Activated T-cell treated with anti-CD3 and anti-CD28 coated beads for 48 hours (primary cell): Measurements from ENCODE around the gene LOC101059915.
"Not testable (repeated sequence)": the region's sequence is repeated elsewhere in the genome, so short reads cannot be mapped to it uniquely, and the experiment has no call there.

Source experiments
- DNase-seq: peaks from one replicate; pipeline ENCODE4 v3.0.0-alpha.2; 2020; ENCODE audit warnings: low read depth

LOC101059915 gene

DNA sequence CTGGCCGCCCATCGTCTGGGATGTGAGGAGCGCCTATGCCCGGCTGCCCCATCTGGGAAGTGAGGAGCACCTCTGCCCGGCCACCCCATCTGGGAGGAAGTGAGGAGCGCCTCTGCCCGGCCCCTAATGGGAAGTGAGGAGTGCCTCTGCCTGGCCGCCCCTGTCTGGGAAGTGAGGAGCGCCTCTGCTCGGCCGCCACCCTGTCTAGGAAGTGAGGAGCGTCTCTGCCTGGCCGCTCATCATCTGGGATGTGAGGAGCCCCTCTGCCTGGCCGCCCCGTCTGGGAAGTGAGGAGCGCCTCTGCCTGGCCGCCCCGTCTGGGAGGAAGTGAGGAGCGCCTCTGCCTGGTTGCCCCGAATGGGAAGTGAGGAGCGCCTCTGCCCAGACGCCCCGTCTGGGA is 8.3 kb downstream of the LOC101059915 start:
- not testable (repeated sequence) for DNase-seq

DNA sequence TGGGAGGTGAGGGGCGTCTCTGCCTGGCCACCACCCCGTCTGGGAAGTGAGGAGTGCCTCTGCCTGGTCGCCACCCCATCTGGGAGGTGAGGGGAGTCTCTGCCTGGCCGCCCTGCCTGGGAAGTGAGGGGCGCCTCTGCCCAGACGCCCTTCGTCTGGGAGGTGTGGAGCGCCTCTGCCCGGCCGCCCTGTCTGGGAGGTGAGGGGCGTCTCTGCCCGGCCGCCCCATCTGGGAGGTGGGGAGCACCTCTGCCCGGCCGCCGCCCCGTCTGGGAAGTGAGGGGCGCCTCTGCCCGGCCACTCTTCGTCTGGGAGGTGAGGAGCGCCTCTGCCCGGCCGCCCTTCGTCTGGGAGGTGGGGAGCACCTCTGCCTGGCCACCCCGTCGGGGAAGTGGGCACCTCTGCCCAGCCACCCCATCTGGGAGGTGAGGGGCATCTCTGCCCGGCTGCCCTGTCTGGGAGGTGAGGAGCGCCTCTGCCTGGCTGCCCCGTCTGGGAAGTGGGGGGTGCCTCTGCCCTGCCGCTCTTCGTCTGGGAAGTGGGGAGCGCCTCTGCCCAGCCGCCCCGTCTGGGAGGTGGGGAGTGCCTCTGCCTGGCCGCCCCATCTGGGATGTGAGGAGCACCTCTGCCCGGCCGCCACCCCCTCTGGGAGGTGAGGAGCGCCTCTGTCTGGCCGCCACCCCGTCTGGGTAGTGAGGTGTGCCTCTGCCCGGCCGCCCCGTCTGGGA is 8.9 kb downstream of the LOC101059915 start:
- not testable (repeated sequence) for DNase-seq

DNA sequence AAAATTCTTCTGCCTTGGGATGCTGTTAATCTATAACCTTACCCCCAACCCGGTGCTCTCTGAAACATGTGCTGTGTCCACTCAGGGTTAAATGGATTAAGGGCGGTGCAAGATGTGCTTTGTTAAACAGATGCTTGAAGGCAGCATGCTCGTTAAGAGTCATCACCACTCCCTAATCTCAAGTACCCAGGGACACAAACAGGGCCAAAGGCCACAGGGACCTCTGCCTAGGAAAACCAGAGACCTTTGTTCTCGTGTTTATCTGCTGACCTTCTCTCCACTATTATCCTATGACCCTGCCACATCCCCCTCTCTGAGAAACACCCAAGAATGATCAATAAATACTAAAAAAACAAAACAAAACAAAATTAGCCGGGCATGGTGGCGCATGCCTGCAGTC is 9.8 kb downstream of the LOC101059915 start:
- DNase-seq, result not testable (repeated sequence)

DNA sequence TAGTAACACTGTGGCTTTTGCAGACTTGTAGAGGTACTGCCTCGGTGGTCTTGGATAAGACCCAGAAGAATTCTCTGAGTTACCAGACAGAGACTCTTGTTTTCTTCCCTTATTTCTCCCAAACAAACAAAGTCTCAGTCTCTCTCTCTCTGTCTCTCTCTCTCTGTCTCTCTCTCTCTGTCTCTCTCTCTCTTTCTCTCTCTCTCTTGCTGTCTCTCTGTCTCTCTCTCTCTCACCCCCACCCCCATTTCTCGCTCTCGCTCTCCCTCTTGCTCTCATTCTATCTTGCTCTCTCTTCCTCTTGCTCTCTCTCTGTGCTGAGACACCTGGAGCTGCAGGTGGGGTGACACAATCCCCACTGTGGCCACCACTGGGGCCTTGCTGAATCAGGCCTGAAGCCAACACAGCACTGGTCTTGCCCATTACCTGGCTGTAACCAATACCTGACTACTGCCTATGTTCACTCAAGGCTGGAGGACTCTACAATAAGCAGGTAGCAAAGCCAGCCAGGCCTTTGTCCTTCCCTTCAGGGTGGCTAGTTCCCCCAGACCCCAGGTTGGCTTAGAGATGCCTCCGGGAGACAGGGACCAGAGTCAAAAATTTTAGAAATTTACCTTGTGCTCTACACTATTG is 12.3 kb downstream of the LOC101059915 start:
- no peak for DNase-seq

DNA sequence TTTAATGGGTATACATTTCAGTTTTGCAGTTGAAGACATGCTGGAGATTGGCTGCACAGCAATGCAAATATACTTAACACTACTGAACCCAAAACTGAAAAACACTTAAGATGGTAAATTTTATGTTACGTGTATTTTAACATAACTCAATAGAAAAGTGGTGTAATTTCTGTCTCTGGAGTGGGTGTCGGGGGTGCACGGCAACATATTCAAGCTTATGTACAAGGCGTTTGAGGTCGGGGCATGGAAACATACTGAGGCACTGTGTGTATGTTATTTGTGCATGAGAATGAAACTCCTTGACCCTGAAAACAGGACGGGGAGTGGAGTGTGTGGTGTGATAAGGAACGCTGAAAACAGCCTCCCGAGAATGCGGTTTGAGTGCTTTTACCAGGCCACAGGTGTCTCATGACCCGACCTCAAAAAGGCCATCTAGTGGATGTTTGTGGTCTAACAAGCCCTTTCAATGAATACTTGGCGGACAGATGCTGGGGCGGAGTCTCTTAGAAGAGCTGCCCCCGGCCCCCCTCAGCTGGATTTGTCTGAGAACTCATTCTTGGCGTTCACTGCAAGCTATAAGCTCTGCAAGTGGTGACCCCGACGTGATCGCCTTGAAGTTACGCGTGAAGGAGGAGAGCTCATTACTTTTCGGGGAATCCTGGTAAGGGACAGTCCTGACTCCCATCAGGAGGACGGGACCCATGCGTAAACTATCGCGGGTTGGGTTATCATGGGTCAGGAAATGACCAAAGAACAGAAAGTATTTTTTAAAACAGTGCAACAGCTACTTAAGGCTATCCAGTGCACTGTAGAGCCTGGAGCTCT is 29.5 kb downstream of the LOC101059915 start:
- DNase-seq, result not testable (repeated sequence)

DNA sequence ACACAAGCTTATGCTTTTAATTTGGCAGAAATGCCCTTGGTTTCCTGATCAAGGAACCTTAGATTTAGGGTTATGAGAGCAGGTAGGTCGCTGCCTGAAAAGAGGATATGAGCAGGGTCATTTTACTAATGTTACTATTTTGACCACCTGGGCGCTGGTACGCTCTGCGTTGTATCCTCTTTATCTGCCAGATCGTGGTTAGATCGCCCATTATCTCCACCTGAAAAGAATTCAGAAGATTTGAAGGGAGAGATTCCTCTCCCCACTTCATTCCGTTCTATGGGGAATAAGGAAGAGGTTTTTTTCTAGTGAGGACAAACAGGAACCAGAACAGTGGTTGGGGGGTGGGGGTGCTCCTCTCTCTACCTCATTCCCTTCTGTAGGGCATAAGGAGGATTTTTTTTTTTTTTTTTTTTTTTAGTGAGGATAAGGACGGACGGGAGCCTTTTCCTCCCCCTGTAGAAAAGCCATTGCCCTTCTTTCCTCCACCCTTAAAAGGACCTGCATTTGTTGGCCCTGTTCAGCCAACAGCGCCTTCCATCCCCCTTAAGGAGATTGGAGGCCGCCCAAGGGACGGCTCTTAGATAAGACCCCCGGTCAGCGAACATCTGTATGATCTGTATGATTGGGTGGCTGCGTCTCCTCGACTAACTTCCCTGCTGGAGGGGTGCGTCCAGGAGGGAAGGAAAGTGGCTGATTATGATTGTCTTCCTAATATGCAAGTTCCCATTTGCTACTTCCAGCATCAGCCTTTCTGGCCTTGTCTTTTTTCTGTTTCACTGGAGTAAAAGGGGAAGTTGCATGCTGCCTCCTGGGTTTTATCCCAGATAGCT is 30.3 kb downstream of the LOC101059915 start:
- DNase-seq, result not testable (repeated sequence)

DNA sequence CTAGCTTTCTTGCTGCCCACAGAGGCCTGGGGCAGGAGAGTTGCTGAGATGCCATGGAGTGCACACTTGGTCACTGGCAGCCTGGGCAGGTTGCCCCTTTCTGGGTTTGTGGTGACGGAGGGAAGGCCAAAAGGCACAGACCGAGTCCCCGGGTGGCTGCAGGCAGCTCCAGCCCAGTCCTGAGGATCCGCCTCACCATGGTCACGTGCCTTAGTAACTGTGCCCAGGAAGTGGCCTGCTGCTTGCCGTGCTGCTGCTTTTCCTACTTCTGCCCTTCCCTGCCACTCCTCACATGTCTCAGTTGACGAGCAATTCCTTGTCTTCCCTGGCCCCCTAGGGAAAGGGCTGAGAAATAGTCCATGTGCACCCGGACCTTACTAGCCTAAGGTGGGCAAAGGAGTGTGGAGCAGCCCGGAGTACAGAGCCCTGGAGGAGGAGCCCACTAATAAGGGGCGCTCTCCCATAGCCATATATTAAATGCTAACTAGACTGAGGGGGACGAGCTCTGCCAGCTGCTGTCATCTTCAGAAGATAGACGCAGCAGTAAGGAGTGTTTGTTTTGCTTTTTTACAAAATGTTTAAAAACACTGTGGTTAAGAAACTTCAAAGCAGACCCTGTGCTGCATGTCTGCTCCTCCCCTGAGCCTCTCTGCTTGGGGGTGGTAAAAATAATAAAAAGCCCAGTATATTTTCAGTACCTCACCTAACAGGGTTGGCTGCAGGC is 31.1 kb downstream of the LOC101059915 start:
- not testable (repeated sequence) for DNase-seq

DNA sequence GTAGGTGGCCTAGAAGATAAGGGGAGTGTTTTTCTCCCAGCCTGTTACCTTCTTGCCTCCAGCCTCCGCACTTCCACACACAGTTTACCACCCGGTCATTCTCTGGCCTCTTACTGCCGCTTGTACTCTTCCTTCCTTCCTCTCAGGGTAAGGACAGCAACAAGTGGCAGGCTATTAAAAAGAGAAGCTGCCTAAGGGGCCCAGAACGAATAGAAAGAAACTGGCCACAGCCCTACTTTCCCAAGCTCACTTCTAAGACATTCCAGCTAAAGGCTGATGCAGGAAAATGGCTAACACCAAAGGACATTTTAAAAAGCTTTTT is 31.6 kb downstream of the LOC101059915 start:
- DNase-seq, result not testable (repeated sequence)

DNA sequence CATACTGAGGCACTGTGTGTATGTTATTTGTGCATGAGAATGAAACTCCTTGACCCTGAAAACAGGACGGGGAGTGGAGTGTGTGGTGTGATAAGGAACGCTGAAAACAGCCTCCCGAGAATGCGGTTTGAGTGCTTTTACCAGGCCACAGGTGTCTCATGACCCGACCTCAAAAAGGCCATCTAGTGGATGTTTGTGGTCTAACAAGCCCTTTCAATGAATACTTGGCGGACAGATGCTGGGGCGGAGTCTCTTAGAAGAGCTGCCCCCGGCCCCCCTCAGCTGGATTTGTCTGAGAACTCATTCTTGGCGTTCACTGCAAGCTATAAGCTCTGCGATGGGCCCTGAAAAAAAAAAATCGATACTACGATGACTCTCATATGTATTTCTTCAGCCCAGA is 35.5 kb downstream of the LOC101059915 start:
- not testable (repeated sequence) for DNase-seq

DNA sequence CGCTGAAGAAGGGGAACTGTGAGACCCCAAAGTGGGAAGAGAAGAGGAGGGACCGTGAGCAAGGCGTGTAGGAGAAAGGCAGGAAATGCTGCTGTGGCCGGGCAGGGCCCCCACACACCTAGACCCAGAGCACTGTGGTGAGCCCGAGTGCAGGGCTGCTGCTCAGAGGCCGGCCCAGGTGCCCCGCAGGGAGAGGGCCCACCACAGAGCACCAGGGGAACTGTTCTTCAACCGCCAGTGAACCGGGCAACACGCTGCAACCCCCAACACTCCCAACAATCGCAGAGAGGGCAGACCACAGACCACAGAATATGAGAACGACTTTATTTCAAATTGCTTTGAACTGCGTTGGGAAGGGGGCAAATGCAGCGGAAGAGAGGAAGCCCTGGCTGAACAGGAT is 46.7 kb downstream of the LOC101059915 start:
- DNase-seq, result not testable (repeated sequence)

DNA sequence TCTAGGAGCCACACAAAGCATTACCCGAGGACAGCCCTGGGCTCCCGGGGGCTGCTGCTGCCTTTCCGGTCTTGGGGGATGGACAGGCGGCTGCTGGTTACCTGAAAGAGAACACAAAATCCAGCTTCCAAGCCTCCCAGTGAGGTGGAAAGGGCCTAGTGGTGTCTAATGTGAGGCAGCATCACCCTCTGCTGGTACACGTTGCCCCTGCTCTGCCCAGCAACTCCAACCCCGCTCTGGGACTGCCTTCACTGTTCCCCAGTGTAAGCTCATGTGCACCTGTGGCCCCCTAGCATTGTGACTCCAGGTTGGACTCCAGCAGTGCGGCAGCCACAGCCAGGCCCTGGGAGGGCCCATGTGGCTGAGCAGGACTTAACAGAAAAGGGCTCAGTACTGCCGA is 48.2 kb downstream of the LOC101059915 start:
- DNase-seq, result not testable (repeated sequence)

DNA sequence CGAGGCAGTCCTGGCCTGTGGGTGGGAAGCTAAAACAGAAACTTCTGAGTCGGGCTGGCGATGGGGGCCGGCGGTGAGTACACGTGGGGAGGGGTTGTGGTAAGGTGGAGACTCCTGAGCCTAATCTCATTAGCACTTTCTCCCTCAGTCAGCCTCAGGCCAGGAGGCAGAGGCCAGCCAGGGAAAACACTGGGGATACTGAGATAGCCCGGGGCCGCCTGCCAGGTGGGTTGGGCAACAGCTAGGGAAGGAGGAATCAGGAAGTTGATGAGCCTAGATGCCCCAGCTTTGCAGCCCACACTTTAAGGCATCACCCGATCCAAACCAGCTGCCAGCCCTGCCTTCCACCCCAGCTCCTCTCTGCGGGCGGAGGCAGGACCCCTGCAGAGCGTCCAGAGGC is 49.0 kb downstream of the LOC101059915 start:
- not testable (repeated sequence) for DNase-seq

DNA sequence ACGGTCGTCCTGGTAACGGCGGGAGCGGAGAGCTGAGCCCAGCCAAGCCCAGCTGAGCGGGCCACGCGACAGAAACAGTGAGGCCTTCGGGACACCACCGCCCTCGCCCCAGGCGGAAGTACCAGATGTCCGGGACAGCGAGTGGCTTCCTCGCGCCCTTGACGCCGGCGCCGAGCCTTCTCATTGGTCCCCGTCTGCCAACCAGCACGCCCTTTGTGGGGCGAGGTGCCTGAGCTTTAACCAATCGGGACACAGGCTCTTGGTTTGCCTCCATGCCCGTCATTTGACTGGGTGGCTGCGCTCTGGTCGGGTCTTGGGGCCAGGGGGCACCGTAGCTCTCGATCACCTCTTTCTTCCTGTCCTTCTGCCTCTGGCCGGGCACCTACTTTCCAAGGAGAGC is 50.8 kb downstream of the LOC101059915 start, which contains the start of gene CXorf49:
TSS of gene CXorf49 (minus strand) at position 101 of the 400 bp plus-strand sequence. CDS start 134 bp downstream, outside the sequence.
- DNase-seq, result not testable (repeated sequence)

DNA sequence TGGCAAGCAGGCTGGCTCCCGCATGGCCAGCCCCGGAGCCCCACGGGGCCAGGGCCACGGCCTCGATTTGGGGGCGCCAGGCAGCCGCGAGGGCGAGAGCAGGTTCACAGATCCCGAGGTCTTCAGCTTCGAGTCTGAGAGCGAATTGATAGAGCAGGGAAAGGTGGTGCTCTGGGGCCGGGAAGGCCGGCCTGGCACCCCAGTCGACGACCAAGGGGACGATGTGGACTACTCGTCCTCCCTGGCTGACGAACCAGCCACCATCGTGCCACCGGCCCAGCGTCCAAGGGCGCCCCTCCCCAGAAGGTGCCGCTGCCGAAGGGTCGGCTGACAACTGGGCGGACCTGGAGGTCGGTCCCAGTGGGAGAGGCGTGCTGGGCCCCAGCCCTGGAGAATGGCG is 51.8 kb downstream of the LOC101059915 start:
- DNase-seq, result not testable (repeated sequence)

DNA sequence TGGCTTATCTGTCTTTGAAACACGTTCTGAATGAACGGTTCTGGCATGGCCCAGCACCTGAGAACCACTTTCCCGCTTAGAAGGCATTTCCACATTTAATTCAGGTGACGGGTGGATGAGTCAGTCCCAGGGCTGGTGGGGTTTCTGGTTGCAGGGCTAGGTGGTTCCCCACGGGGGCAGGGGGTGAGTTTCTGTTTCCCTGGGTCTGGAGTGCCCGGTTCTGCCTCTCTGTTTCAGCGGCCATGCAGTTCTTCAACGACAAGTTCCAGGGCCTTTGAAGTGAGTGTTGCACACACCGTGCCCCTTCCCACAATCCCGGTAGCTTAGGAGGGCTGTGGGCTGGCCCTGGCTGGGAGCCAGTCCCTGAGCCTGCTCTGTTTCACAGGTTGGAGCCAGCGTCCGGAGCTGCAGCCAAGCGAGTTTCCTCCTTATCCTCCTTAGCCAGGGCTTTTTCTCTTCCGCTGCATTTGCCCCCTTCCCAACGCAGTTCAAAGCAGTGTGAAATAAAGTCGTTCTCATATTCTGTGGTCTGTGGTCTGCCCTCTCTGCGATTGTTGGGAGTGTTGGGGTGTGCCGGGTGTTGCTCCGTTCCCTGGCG is 53.0 kb downstream of the LOC101059915 start:
- not testable (repeated sequence) for DNase-seq
